SU-DHL-6 (cell line): ENCODE measurements around the gene WNT1.

Experiments used
- CTCF ChIP-seq: fragments of 200-600 bp; sonication (generic); IDR thresholded peaks from one replicate; pipeline ENCODE4 v1.5.1; 2017; ENCODE audit warnings: antibody characterized with exemption, mild to moderate bottlenecking, low read length, moderate library complexity; ENCODE audit not compliant: insufficient read depth, poor library complexity, severe bottlenecking
- EZH2phosphoT487 ChIP-seq: fragments of 200-600 bp; sonication (generic), shearing (Covaris generic); conservative IDR thresholded peaks from 2 replicates; pipeline ENCODE4 v1.6.1; 2018; ENCODE audit warnings: mild to moderate bottlenecking, antibody characterized with exemption, low read length, moderate library complexity, mixed read lengths

GRCh38 chr12:48972952-48973483 is 5.1 kb upstream of the WNT1 start:
- TF ChIP-seq CTCF, result no peak
- no peak for TF ChIP-seq EZH2phosphoT487
